ENCODE measurements around the gene NAV2. TPM values are rescaled to one million over a fixed set of nuclear protein-coding genes. Genes with fewer than 3 reads are reported as not detected.
"Not testable (repeated sequence)": the region's sequence is repeated elsewhere in the genome, so short reads cannot be mapped to it uniquely, and the experiment has no call there.

NAV2 gene
- total and polyA plus RNA-seq, 10 donors, result 0.46 to 11.6 (median 4.1) TPM

GRCh38 chr11:20005747-20006146 lies 293.1 kb downstream of the NAV2 start:
- TF ChIP-seq POLR2AphosphoS5 (IDR thresholded peaks at IDR 0.05) (no peak), POLR2A (IDR thresholded peaks at IDR 0.05) (no peak), CTCF (IDR thresholded peaks at IDR 0.05 in 8 of 11, conservative IDR thresholded peaks at IDR 0.05 in 3 of 11) (no peak)
- intact Hi-C loops (cut with DNase I; ENCODE audit: low total_unique reads), result no loop called here
- 84 to 97% (median 93%) methylated on average over 6 of the region's 6 CpGs for WGBS, 5 donors
- no peaks in the 10 kb centered on the region for H3K36me3 ChIP-seq
- peaks cover 0 to 6% (median 3%) of the 10 kb centered on the region in 6 donors for H3K4me1 ChIP-seq
- no peak for DNase-seq
- no peaks in the 10 kb centered on the region for H3K27me3 ChIP-seq (replicated peaks in 1 of 7)
- H3K9me3 ChIP-seq, result no peaks in the 10 kb centered on the region
- H3K27ac ChIP-seq, result no peak overlapping the region
- H3K4me3 ChIP-seq, result no peak overlapping the region

- H3K9me3 ChIP-seq; H3K4me3 ChIP-seq; H3K27me3 ChIP-seq (replicated peaks in 1 of 7); H3K36me3 ChIP-seq; H3K4me1 ChIP-seq; DNase-seq; H3K27ac ChIP-seq; intact Hi-C loops (cut with DNase I; ENCODE audit: low total_unique reads): not testable (repeated sequence)
- WGBS, 5 donors, result 92 to 100% (median 96%) methylated on average over 2 of the region's 2 CpGs
Observed at GRCh38 chr11:20006618-20007017, 294.0 kb downstream of the NAV2 start.

- Histone ChIP-seq H3K27ac (no peak overlapping the region), H3K36me3 (no peaks in the 10 kb centered on the region), H3K4me1 (no peaks in the 10 kb centered on the region), H3K9me3 (no peaks in the 10 kb centered on the region), H3K27me3 (replicated peaks in 1 of 7) (peaks cover 0 to 3% (median 0%) of the 10 kb centered on the region in 7 donors), H3K4me3 (no peak overlapping the region)
- TF ChIP-seq CTCF (IDR thresholded peaks at IDR 0.05 in 8 of 11, conservative IDR thresholded peaks at IDR 0.05 in 3 of 11) (no peak), POLR2A (IDR thresholded peaks at IDR 0.05) (no peak), POLR2AphosphoS5 (IDR thresholded peaks at IDR 0.05) (no peak)
- WGBS, 5 donors, result 75 to 95% (median 86%) methylated on average over 1 of the region's 1 CpG
- intact Hi-C loops (cut with DNase I; ENCODE audit: low total_unique reads), result no loop called here
- no peak for DNase-seq
Observed at GRCh38 chr11:20007386-20007785, 294.7 kb downstream of the NAV2 start.

GRCh38 chr11:20008190-20008870 lies 295.7 kb downstream of the NAV2 start:
- peaks cover 0 to 10% (median 0%) of the 10 kb centered on the region in 7 donors for H3K27me3 ChIP-seq (replicated peaks in 1 of 7)
- H3K9me3 ChIP-seq, result no peaks in the 10 kb centered on the region
- no peaks in the 10 kb centered on the region for H3K36me3 ChIP-seq
- intact Hi-C loops (cut with DNase I; ENCODE audit: low total_unique reads), result no loop called here
- no peak overlapping the region for H3K27ac ChIP-seq
- TF ChIP-seq POLR2A (IDR thresholded peaks at IDR 0.05) (no peak), POLR2AphosphoS5 (IDR thresholded peaks at IDR 0.05) (no peak)
- 69 to 72% (median 69%) methylated on average over 6 of the region's 6 CpGs for WGBS, 5 donors
- H3K4me3 ChIP-seq, result no peak overlapping the region
- no peaks in the 10 kb centered on the region for H3K4me1 ChIP-seq
- no peak for DNase-seq

- H3K4me1 ChIP-seq, result no peaks in the 10 kb centered on the region
- peaks cover 0 to 10% (median 0%) of the 10 kb centered on the region in 7 donors for H3K27me3 ChIP-seq (replicated peaks in 1 of 7)
- no peaks in the 10 kb centered on the region for H3K9me3 ChIP-seq
- H3K27ac ChIP-seq, result no peak overlapping the region
- intact Hi-C loops (cut with DNase I; ENCODE audit: low total_unique reads), result no loop called here
- no peak for DNase-seq
- H3K4me3 ChIP-seq, result no peak overlapping the region
- H3K36me3 ChIP-seq, result no peaks in the 10 kb centered on the region
- WGBS, 5 donors, result 42 to 51% (median 45%) methylated on average over 10 of the region's 10 CpGs
- no peak for TF ChIP-seq POLR2A (IDR thresholded peaks at IDR 0.05)
- no peak for TF ChIP-seq POLR2AphosphoS5 (IDR thresholded peaks at IDR 0.05)
- no peak for TF ChIP-seq CTCF (IDR thresholded peaks at IDR 0.05 in 8 of 11, conservative IDR thresholded peaks at IDR 0.05 in 3 of 11)
Observed at GRCh38 chr11:20008871-20009644, 296.4 kb downstream of the NAV2 start.
